ENCODE results near the gene UBE2N.

GRCh38 chr12:93408813-93409212 is 32.9 kb downstream of the UBE2N start:
- TF ChIP-seq POLR2A (IDR thresholded peaks at IDR 0.05) (no peak), CTCF (IDR thresholded peaks at IDR 0.05) (no peak)

Measured in thyroid gland (tissue), 4 donors.